ENCODE data around the gene ATP2C2.

Gene ATP2C2

GRCh38 chr16:84378099-84378498 lies 9.8 kb downstream of the ATP2C2 start:
- H3K4me3 ChIP-seq (ENCODE audit: insufficient read length, low read depth), result no peak overlapping the region
- no peaks in the 10 kb centered on the region for H3K9me3 ChIP-seq (ENCODE audit: insufficient read depth, low read length)
- no peaks in the 10 kb centered on the region for H3K27me3 ChIP-seq (ENCODE audit: insufficient read depth, insufficient read length)
- no peak overlapping the region for H3K9ac ChIP-seq (ENCODE audit: insufficient read length, low read depth)
- no peaks in the 10 kb centered on the region for H3K36me3 ChIP-seq (ENCODE audit: insufficient read depth, insufficient read length, low read length)
- TF ChIP-seq ZNF274 (IDR thresholded peaks at IDR 0.05; ENCODE audit: low read depth, low read length) (no peak), SUZ12 (IDR thresholded peaks at IDR 0.05; ENCODE audit: extremely low read depth, insufficient read depth, insufficient read length) (no peak), YY1 (IDR thresholded peaks at IDR 0.05; ENCODE audit: insufficient read depth, insufficient read length) (no peak)
- DNase-seq (ENCODE audit: low read depth, low spot score), result no peak
- peaks cover 8% of the 10 kb centered on the region for H3K4me1 ChIP-seq (ENCODE audit: insufficient read depth, insufficient read length)

GRCh38 chr16:84378567-84378966 lies 10.2 kb downstream of the ATP2C2 start:
- H3K9me3 ChIP-seq (ENCODE audit: insufficient read depth, low read length), result no peaks in the 10 kb centered on the region
- TF ChIP-seq YY1 (IDR thresholded peaks at IDR 0.05; ENCODE audit: insufficient read depth, insufficient read length) (no peak), SUZ12 (IDR thresholded peaks at IDR 0.05; ENCODE audit: extremely low read depth, insufficient read depth, insufficient read length) (no peak), ZNF274 (IDR thresholded peaks at IDR 0.05; ENCODE audit: low read depth, low read length) (no peak)
- no peak for DNase-seq (ENCODE audit: low read depth, low spot score)
- H3K4me3 ChIP-seq (ENCODE audit: insufficient read length, low read depth), result no peak overlapping the region
- peaks cover 8% of the 10 kb centered on the region for H3K4me1 ChIP-seq (ENCODE audit: insufficient read depth, insufficient read length)
- no peaks in the 10 kb centered on the region for H3K27me3 ChIP-seq (ENCODE audit: insufficient read depth, insufficient read length)
- H3K9ac ChIP-seq (ENCODE audit: insufficient read length, low read depth), result no peak overlapping the region
- H3K36me3 ChIP-seq (ENCODE audit: insufficient read depth, insufficient read length, low read length), result no peaks in the 10 kb centered on the region

GRCh38 chr16:84379008-84379708 lies 10.8 kb downstream of the ATP2C2 start:
- no peak for DNase-seq (ENCODE audit: low read depth, low spot score)
- no peaks in the 10 kb centered on the region for H3K27me3 ChIP-seq (ENCODE audit: insufficient read depth, insufficient read length)
- H3K4me3 ChIP-seq (ENCODE audit: insufficient read length, low read depth), result no peak overlapping the region
- H3K4me1 ChIP-seq (ENCODE audit: insufficient read depth, insufficient read length), result peaks cover 8% of the 10 kb centered on the region
- no peaks in the 10 kb centered on the region for H3K36me3 ChIP-seq (ENCODE audit: insufficient read depth, insufficient read length, low read length)
- H3K9me3 ChIP-seq (ENCODE audit: insufficient read depth, low read length), result no peaks in the 10 kb centered on the region
- TF ChIP-seq SUZ12 (IDR thresholded peaks at IDR 0.05; ENCODE audit: extremely low read depth, insufficient read depth, insufficient read length) (no peak), ZNF274 (IDR thresholded peaks at IDR 0.05; ENCODE audit: low read depth, low read length) (no peak), YY1 (IDR thresholded peaks at IDR 0.05; ENCODE audit: insufficient read depth, insufficient read length) (no peak)
- H3K9ac ChIP-seq (ENCODE audit: insufficient read length, low read depth), result no peak overlapping the region

GRCh38 chr16:84379709-84380362 lies 11.5 kb downstream of the ATP2C2 start:
- no peaks in the 10 kb centered on the region for H3K9me3 ChIP-seq (ENCODE audit: insufficient read depth, low read length)
- H3K4me3 ChIP-seq (ENCODE audit: insufficient read length, low read depth), result no peak overlapping the region
- H3K4me1 ChIP-seq (ENCODE audit: insufficient read depth, insufficient read length), result peaks cover 8% of the 10 kb centered on the region
- no peak overlapping the region for H3K9ac ChIP-seq (ENCODE audit: insufficient read length, low read depth)
- no peak for TF ChIP-seq SUZ12 (IDR thresholded peaks at IDR 0.05; ENCODE audit: extremely low read depth, insufficient read depth, insufficient read length)
- TF ChIP-seq ZNF274 (IDR thresholded peaks at IDR 0.05; ENCODE audit: low read depth, low read length), result no peak
- TF ChIP-seq YY1 (IDR thresholded peaks at IDR 0.05; ENCODE audit: insufficient read depth, insufficient read length), result no peak
- no peak for DNase-seq (ENCODE audit: low read depth, low spot score)
- no peaks in the 10 kb centered on the region for H3K27me3 ChIP-seq (ENCODE audit: insufficient read depth, insufficient read length)
- H3K36me3 ChIP-seq (ENCODE audit: insufficient read depth, insufficient read length, low read length), result no peaks in the 10 kb centered on the region

- Histone ChIP-seq H3K27me3 (ENCODE audit: insufficient read depth, insufficient read length) (no peaks in the 10 kb centered on the region), H3K4me3 (ENCODE audit: insufficient read length, low read depth) (no peak overlapping the region), H3K4me1 (ENCODE audit: insufficient read depth, insufficient read length) (peaks cover 8% of the 10 kb centered on the region), H3K36me3 (ENCODE audit: insufficient read depth, insufficient read length, low read length) (no peaks in the 10 kb centered on the region), H3K9ac (ENCODE audit: insufficient read length, low read depth) (no peak overlapping the region), H3K9me3 (ENCODE audit: insufficient read depth, low read length) (peaks cover 5% of the 10 kb centered on the region; the same call in 1 of the 2 replicates)
- no peak for DNase-seq (ENCODE audit: low read depth, low spot score)
- TF ChIP-seq YY1 (IDR thresholded peaks at IDR 0.05; ENCODE audit: insufficient read depth, insufficient read length) (no peak), ZNF274 (IDR thresholded peaks at IDR 0.05; ENCODE audit: low read depth, low read length) (no peak), SUZ12 (IDR thresholded peaks at IDR 0.05; ENCODE audit: extremely low read depth, insufficient read depth, insufficient read length) (no peak)
These were observed 12.1 kb downstream of the ATP2C2 start for GRCh38 chr16:84380405-84380804.

- H3K9me3 ChIP-seq (ENCODE audit: insufficient read depth, low read length), result peaks cover 12% of the 10 kb centered on the region; the same call in 1 of the 2 replicates
- peaks cover 8% of the 10 kb centered on the region for H3K4me1 ChIP-seq (ENCODE audit: insufficient read depth, insufficient read length)
- DNase-seq (ENCODE audit: low read depth, low spot score), result no peak
- TF ChIP-seq YY1 (IDR thresholded peaks at IDR 0.05; ENCODE audit: insufficient read depth, insufficient read length) (no peak), SUZ12 (IDR thresholded peaks at IDR 0.05; ENCODE audit: extremely low read depth, insufficient read depth, insufficient read length) (no peak), ZNF274 (IDR thresholded peaks at IDR 0.05; ENCODE audit: low read depth, low read length) (no peak)
- H3K27me3 ChIP-seq (ENCODE audit: insufficient read depth, insufficient read length), result no peaks in the 10 kb centered on the region
- H3K36me3 ChIP-seq (ENCODE audit: insufficient read depth, insufficient read length, low read length), result no peaks in the 10 kb centered on the region
- no peak overlapping the region for H3K9ac ChIP-seq (ENCODE audit: insufficient read length, low read depth)
- no peak overlapping the region for H3K4me3 ChIP-seq (ENCODE audit: insufficient read length, low read depth)
These were observed 14.1 kb downstream of the ATP2C2 start for GRCh38 chr16:84382396-84382795.

GRCh38 chr16:84383106-84383505 lies 14.8 kb downstream of the ATP2C2 start:
- TF ChIP-seq YY1 (IDR thresholded peaks at IDR 0.05; ENCODE audit: insufficient read depth, insufficient read length), result no peak
- no peak for TF ChIP-seq ZNF274 (IDR thresholded peaks at IDR 0.05; ENCODE audit: low read depth, low read length)
- TF ChIP-seq SUZ12 (IDR thresholded peaks at IDR 0.05; ENCODE audit: extremely low read depth, insufficient read depth, insufficient read length), result no peak
- DNase-seq (ENCODE audit: low read depth, low spot score), result no peak
- H3K9me3 ChIP-seq (ENCODE audit: insufficient read depth, low read length), result peaks cover 12% of the 10 kb centered on the region; the same call in 1 of the 2 replicates
- H3K27me3 ChIP-seq (ENCODE audit: insufficient read depth, insufficient read length), result no peaks in the 10 kb centered on the region
- H3K4me3 ChIP-seq (ENCODE audit: insufficient read length, low read depth), result no peak overlapping the region
- H3K4me1 ChIP-seq (ENCODE audit: insufficient read depth, insufficient read length), result peaks cover 8% of the 10 kb centered on the region
- no peak overlapping the region for H3K9ac ChIP-seq (ENCODE audit: insufficient read length, low read depth)
- H3K36me3 ChIP-seq (ENCODE audit: insufficient read depth, insufficient read length, low read length), result no peaks in the 10 kb centered on the region
